SH-SY5Y (cell line): ENCODE measurements around the gene HES6.

ENCODE experiments used
- GATA2 ChIP-seq: IDR thresholded peaks from 2 replicates; pipeline ENCODE4 v1.6.1; 2011; ENCODE audit warnings: mild to moderate bottlenecking, low read depth, low read length
- GATA3 ChIP-seq: IDR thresholded peaks from 2 replicates; pipeline ENCODE4 v1.6.1; 2011; ENCODE audit warnings: low read depth, mild to moderate bottlenecking, low read length, moderate library complexity

DNA sequence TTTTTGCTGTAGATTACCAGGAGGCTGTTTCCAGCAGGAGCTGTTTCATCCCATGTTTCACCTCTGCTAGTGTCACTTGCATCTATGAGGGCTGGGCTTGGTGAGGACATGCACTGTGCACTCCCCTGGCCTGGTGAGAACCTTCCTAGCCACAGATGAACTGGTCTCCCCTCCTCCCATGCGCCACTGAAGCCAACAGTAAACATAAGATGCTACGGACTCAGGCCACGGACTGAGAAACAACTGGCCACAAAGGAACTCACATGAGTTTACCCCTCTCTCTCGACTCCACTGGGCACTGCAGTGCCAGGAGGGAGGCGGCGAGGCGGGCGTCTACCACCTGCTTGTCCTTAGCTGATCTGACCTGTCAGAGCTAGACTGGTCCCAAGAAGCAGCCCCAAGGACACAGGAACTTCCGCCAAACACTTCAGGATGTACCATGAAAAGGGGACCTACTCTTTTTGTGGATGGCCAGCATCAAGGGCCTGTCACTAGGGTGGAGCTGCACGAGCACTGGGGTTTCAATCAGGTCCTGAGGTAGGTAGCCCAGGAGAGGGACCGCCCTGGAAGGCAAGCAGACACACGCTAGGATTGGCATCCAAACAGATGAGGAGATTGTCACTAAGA is 22.8 kb upstream of the HES6 start:
- no peak for TF ChIP-seq GATA2
- TF ChIP-seq GATA3: no peak
